ENCODE data around the gene NKD1.
"Not testable (repeated sequence)": the region's sequence is repeated elsewhere in the genome, so short reads cannot be mapped to it uniquely, and the experiment has no call there.

Gene NKD1

DNA sequence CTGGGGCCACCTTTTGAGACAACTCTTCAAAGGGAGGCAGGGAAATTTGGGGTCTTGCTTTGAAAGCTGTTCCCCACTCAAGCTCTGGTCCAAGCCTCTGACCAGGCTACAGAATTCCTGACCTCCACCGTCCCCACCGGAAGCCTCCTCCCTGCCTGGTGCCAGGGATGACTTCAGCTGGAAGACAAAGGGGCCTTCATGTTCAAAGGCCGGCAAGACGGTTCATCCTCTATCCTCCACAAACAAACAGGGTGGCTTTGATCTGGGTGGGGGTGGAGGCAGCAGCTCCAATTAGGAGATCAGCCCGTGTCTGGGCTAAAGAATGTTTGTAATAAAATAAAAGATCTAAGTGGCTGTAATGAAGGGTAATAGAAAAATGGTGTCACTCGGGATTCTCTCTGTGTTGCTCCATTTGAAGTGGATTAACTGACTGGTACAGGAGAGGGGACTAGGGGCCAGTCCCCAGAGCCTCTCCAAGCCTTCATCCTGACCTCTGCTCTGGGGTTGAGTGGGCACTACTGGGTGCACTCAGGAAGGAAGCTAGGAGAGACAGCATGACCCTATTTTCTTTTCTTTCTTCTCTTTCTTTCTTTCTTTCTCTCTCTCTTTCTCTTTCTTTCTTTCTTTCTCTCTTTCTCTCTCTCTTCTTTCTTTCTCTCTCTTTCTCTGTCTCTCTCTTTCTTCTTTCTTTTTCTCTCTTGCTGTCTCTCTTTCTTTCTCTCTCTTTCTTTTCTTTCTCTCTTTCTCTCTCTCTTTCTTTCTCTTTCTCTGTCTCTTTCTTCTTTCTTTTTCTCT lies 27.5 kb upstream of the NKD1 start:
- DNase-seq = no peak

DNA sequence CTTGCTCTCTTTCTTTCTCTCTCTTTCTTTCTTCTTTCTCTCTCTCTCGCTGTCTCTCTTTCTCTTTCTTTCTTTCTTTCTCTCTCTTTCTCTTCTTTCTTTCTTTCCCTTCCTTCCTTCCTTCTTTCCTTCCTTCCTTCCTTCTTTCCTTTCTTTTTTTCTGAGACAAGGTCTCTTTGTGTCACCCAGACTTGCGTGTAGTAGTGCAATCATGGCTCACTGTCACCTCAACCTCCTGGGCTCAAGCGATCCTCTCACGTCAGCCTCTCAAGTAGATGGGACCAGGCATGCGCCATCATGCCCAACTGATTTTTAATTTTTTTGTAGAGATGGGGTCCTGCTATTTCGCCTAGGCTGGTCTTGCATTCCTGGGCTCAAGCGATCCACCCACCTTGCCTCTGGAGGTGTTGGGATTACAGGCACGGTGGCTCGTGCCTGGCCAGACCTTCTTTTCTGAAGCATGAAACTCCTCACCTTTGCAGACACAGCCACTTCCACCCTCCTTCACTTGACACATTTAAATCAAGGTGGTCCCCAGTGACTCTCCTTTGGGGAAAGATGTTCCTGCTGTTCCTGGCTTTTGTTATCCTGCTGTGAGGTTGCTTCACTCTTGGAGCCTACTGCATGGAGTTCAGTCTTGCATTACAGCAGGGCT lies 26.8 kb upstream of the NKD1 start:
- DNase-seq = no peak

DNA sequence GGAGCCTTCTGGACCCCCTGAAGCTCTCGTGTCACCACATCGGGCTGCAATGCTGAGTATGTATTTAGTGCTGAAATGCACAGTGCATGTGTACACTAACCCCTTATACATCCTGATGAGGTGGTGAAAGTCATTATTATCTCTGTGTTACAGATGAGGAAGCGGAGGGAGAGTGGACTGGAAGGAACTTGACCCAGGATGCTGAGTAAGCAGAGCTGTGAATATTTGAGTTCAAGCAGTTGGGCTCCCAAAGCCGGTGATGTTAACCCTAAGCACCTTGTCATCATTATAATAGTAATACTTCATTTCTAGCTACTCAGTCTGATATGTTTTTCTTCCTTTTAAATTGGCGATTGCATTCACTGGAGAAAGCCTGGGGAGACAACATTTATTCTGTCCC lies 25.9 kb upstream of the NKD1 start:
- no peak for DNase-seq

- no peak for DNase-seq
Measured at GRCh38 chr16:50523710-50524109, 24.5 kb upstream of the NKD1 start.

GRCh38 chr16:50525262-50525661 lies 22.9 kb upstream of the NKD1 start:
- no peak for DNase-seq

- no peak for DNase-seq
Measured at GRCh38 chr16:50525716-50526115, 22.5 kb upstream of the NKD1 start.

DNA sequence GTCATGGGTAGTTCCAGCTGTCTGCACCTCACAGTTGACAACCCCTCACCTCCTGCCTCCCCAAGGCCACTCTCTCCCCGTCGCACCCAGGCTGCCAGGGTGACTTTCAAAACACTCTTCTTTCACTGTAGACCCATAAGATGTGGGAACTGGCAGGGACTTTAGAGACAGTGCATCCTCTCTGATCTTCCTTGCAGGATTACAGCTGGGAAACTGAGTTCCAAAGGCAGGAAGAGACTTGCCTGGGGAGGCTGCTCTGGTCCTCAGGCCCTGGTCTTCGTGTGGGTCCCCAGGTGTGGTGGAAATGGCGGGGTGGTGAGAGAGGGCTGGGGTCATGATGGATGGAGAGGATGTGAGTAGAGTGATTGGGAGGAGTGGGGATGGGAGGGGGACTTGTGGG lies 21.9 kb upstream of the NKD1 start:
- no peak for DNase-seq

DNA sequence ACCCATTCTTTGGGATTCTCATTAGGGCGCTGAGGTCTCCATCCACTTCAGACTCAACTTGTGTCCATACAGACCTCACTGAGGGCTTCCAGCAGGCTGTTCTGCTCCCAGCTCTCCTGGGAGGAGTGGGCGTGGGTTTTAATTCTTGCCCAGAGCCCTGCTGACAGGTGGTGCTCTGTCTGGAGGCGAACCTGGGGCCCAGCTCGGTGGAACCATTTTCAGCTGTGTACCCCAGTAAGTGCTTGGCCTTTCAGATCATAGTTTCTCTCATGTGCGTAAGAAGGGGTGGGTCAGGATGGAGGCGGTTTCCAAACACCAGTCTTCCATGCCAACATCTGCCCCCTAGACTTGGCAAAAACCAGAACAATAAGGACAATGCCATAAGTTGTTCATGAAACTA lies 21.4 kb upstream of the NKD1 start:
- no peak for DNase-seq

DNA sequence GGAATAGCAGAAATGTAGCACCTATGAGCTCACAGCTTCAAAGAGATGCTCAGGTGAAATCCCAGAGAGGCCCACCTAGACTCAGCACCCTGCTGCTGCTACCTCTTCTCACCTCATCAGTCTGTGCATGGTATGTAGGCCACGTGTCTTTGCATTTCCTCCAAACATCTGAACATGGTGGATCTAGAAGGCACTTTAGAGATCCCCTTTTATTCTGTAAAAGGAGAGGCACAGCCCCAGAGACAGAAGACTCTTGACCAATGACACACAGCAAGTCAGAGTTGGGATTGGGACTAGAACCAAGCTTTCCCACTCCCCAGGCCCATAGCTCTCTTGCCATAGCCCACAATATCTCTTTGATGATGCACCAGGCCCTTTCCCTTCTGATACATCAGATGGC lies 19.4 kb upstream of the NKD1 start:
- no peak for DNase-seq

DNA sequence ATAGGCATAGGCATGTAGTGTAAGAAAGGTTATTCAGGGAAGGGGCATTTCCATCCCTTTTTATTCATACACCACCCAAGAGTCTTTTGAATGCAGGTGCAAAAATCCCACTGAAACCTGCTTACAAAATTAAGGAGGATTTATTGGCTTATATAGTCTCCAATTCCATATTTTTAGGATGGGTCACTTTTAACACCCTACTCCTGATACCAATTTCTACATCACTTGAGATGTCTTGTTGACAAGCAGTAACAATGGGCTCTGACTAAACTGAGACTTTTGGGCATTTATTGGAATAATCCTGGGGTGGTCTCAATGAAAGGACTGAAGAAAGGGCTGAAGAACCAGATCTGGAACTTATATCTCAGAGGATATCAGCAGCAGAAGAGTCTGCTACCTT lies 18.9 kb upstream of the NKD1 start:
- no peak for DNase-seq

- peak; percentile 68 for DNase-seq
Measured at GRCh38 chr16:50530277-50531236, 17.6 kb upstream of the NKD1 start.

- no peak for DNase-seq
Measured at GRCh38 chr16:50531359-50531758, 16.8 kb upstream of the NKD1 start.

- no peak for DNase-seq
Measured at GRCh38 chr16:50531901-50532300, 16.3 kb upstream of the NKD1 start.

DNA sequence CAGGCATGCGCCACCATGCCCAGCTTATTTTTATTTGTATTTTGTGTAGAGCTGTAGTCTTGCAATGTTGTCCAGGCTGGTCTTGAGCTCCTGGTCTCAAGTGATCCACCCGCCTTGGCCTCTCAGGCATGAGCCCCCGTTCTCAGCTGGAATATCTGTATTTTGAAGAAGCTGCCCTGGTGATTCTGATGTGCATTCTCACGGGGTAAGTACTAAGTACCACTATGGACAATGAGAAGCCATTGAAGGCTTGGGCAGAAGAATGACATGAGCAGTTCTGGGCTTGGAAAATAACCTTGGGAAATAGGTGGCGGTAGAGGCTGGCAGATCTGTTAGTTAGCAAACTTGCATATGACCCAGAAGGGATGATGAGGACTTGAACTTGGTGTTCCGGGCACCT lies 15.6 kb upstream of the NKD1 start:
- DNase-seq = no peak

DNA sequence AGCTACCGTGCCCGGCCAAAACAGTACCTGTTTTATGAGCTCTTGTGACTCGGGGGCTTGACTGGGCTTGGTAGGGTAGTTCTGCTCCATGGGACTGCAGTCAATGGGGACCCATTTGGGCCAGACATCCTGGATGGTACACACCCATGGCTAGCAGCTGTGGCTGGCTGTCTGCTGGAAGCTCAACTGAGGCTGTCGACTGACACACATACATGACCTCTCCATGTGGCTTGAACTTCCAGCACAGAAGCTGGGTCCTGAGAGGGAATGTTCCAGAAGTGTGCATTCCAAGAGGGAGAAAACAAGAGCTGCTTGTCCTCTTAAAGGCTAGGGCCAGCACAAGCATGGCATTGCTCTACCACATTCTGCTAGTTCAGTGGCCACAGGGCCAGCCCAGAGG lies 14.9 kb upstream of the NKD1 start:
- DNase-seq = no peak

DNA sequence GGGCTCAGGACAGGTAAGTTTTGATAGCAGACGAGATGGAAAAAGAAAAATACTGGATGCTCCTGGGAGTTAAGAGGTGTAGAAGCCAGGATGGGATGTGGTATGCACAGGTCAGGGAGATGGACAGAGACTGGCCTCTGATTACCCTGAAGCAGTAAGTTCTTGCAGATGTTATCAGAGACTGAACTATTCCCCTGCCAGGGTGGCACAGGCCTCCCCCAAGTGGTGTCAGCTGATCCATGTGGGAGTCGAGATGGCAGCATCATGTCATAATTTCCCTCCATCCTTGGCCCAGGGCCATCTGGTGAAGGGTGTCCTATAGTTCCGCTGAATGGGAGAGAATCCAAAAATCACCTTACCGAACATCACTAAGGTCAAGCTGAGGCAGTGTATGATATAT lies 14.1 kb upstream of the NKD1 start:
- no peak for DNase-seq

DNA sequence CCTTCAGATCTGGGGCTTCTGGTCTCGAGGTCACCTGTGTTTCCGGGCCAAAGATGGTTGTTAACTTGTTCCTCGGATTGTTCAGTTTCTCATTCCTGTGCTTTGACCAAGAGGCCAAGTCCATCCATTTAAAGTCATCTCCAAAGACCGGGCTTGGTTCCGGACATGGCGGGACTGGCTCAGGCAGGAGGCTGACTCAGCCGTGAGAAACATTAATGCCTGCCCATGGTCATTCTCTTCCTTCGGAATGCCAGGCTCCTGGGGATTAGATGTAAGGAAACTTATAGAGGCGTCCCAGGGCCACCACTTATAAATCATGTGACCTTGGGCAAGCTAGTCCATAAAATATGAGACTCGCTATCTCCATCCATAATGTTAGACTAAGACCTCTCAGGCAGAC lies 13.6 kb upstream of the NKD1 start:
- no peak for DNase-seq

DNA sequence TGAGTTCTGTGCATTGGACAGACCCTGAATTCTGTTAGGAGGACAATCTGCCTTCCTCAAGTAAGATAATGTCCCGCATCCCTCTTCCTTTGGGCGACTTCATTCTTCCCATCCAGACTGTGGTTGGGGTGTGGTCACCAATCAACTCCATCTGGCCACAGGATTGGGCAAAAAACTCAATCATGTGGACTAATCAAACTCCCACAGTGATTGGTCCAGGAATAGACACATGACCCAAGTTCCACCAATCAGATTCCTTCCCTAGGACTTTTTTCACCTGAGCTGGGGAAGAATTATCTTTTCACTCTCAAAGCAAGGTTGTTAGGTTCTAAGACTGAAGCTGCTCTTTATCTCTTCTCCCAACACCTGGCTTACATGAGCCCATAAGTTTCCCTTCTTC lies 13.2 kb upstream of the NKD1 start:
- DNase-seq = no peak

- DNase-seq = no peak
Measured at GRCh38 chr16:50535506-50536257, 12.5 kb upstream of the NKD1 start.

DNA sequence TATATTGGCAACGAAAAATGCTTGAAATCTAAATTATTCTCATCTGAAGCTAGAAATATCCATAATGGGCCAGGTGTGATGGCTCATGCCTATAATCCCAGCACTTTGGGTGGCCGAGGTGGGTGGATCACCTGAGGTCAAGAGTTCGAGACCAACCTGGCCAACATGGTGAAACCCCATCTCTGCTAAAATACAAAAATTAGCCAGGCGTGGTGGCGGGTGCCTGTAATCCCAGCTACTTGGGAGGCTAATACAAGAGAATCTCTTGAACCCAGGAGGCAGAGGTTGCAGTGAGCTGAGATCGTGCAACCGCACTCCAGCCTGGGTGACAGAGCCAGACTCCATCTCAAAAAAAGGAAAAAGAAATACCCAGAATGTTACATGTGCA lies 11.9 kb upstream of the NKD1 start:
- DNase-seq = not testable (repeated sequence)

GRCh38 chr16:50537533-50538290 lies 10.5 kb upstream of the NKD1 start:
- DNase-seq = no peak

DNA sequence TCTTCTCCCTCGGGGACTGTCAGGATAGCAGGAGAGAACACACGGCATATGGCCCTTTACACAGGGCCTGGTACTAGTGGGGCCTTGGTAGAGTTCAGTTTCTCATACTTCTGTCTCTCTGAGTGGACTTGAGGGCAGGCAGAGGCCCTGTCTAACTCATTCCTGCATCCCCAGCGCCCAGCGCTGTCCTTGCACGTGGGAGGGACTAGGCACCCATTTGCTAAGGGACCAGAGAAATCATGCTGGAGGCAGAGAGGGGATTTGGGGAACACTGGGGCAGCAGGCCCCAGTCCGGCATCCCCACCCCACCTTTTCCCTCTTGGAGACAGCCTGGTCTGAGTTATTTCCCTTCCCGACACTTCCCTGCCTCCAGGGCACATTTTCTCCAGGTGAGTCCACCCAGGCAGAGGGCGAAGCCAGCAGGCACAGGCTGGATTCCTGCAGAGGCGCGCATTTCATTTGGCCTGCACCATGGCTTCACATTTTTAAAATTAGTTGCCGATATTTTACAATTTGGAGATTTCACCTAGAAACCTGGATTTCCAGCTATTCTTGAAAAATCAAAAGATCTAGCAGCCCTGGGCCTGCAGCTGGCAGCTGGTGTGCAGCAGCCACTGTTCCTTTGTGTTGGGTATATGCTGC lies 9.7 kb upstream of the NKD1 start:
- DNase-seq = no peak

Data from NCI-H510A treated with DMSO at 0.1 percent for 48 hours (cell line).